Fibroblast of skin of abdomen (primary cell): ENCODE results near the gene NOTCH2.
A peak's percentile ranks its signal among the peaks of the same experiment; 100 is the strongest.

ENCODE experiments used
- DNase-seq: peaks from one replicate; pipeline ENCODE4 v3.0.0-alpha.2; 2013

NOTCH2 gene

GRCh38 chr1:119902775-119903442 lies 166.6 kb downstream of the NOTCH2 start:
- DNase-seq = no peak

GRCh38 chr1:119898981-119899720 lies 170.3 kb downstream of the NOTCH2 start:
- no peak for DNase-seq

GRCh38 chr1:119898530-119898929 lies 170.9 kb downstream of the NOTCH2 start:
- no peak for DNase-seq

GRCh38 chr1:119896303-119896702 lies 173.2 kb downstream of the NOTCH2 start, which contains the start of gene ADAM30:
TSS of gene ADAM30 (minus strand) at chr1:119896515. CDS start at chr1:119896336, 179 bp downstream.
- DNase-seq = no peak

- no peak for DNase-seq
Observed at GRCh38 chr1:119895102-119895501, 174.4 kb downstream of the NOTCH2 start.

- no peak for DNase-seq
Observed at GRCh38 chr1:119893827-119894700, 175.4 kb downstream of the NOTCH2 start.

GRCh38 chr1:119893238-119893791 lies 176.1 kb downstream of the NOTCH2 start:
- no peak for DNase-seq

- no peak for DNase-seq
Observed at GRCh38 chr1:119891386-119891785, 178.1 kb downstream of the NOTCH2 start.

GRCh38 chr1:119888476-119888875 lies 181.0 kb downstream of the NOTCH2 start:
- no peak for DNase-seq

GRCh38 chr1:119887427-119887826 lies 182.0 kb downstream of the NOTCH2 start:
- no peak for DNase-seq

GRCh38 chr1:119885903-119886783 lies 183.3 kb downstream of the NOTCH2 start:
- DNase-seq = peak; percentile 38

GRCh38 chr1:119884711-119885110 lies 184.8 kb downstream of the NOTCH2 start:
- no peak for DNase-seq

GRCh38 chr1:119883826-119884225 lies 185.6 kb downstream of the NOTCH2 start:
- no peak for DNase-seq

- DNase-seq = no peak
Observed at GRCh38 chr1:119882132-119883049, 187.1 kb downstream of the NOTCH2 start.

- no peak for DNase-seq
Observed at GRCh38 chr1:119879510-119880434, 189.7 kb downstream of the NOTCH2 start.

- no peak for DNase-seq
Observed at GRCh38 chr1:119878171-119878570, 191.3 kb downstream of the NOTCH2 start.

- no peak for DNase-seq
Observed at GRCh38 chr1:119874186-119874585, 195.3 kb downstream of the NOTCH2 start.

GRCh38 chr1:119873135-119874015 lies 196.1 kb downstream of the NOTCH2 start:
- DNase-seq = peak; percentile 93
